NCI-H1092 treated with DMSO at 0.1 percent for 48 hours (cell line): ENCODE data around the gene ARHGEF7.
"Not testable (repeated sequence)": the region's sequence is repeated elsewhere in the genome, so short reads cannot be mapped to it uniquely, and the experiment has no call there.

Experiments used
- DNase-seq: peaks from one replicate; lab custom pipeline; 2025; lab: John Stamatoyannopoulos, UW

Gene ARHGEF7, protein sequence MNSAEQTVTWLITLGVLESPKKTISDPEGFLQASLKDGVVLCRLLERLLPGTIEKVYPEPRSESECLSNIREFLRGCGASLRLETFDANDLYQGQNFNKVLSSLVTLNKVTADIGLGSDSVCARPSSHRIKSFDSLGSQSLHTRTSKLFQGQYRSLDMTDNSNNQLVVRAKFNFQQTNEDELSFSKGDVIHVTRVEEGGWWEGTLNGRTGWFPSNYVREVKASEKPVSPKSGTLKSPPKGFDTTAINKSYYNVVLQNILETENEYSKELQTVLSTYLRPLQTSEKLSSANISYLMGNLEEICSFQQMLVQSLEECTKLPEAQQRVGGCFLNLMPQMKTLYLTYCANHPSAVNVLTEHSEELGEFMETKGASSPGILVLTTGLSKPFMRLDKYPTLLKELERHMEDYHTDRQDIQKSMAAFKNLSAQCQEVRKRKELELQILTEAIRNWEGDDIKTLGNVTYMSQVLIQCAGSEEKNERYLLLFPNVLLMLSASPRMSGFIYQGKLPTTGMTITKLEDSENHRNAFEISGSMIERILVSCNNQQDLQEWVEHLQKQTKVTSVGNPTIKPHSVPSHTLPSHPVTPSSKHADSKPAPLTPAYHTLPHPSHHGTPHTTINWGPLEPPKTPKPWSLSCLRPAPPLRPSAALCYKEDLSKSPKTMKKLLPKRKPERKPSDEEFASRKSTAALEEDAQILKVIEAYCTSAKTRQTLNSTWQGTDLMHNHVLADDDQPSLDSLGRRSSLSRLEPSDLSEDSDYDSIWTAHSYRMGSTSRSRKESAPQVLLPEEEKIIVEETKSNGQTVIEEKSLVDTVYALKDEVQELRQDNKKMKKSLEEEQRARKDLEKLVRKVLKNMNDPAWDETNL

DNA sequence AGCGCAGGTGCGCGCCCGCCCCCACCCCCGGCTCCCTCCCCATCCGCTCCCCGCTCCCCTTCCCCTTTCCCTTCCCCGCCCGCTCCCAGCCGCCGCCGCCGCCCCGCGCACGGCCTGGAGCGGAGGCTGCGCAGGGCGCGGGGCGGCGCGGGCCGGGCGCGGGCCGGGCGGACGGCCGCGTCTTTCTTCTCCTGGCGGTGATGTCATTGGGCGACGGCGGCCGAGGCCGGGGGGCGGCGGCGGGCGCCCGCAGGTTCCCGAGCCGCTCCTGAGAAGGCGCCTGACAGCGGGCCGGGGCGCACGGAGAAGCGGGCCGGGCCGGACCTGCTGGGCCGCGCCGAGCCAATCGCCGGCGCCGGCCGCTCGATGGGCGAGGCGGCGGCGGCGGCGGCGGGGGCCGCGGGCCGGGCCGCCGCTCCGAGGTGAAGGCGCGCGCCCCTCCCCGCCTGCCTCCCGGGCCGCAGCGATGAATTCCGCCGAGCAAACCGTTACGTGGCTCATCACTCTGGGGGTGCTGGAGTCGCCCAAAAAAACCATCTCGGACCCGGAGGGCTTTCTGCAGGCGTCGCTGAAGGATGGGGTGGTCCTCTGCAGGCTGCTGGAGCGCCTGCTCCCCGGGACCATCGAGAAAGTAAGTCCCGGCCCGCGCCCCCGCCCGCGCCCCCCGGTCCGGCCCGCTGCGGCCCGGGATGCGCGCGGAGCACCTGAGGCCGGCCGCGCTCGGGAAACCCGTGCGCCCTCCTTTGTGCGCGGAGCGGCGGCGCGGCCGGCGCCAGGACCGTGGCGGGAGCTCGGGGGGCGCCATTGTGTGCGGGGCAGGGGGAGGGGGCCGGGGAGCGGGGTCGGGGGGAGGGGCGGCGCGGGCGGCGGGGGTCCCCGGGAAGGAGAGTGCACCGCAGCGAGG is at the start of gene ARHGEF7:
ARHGEF7 (plus strand) TSS at position 250 of the 904 bp plus-strand sequence; CDS start at position 467, 217 bp downstream.
- DNase-seq: peak; percentile 46

DNA sequence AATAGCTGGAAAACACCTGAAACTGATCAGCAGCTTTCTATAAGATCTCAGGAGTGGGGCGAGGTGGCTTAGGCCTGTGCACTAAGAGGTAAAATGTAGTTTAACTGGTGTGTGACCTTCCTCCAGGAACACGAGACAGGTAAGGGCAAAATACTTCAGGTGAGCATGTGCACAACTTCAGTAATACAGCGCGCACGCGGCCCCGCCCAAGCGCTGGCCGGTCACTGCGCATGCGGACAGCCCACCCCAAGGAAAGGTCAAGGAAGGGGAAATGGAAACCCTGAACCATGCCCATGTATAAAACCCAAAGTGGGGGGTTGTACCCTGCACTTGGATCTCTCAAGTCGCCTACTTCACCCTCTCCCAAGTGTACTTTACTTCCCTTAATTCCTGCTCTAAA is 49.4 kb upstream of the ARHGEF7 start:
- DNase-seq: no peak

DNA sequence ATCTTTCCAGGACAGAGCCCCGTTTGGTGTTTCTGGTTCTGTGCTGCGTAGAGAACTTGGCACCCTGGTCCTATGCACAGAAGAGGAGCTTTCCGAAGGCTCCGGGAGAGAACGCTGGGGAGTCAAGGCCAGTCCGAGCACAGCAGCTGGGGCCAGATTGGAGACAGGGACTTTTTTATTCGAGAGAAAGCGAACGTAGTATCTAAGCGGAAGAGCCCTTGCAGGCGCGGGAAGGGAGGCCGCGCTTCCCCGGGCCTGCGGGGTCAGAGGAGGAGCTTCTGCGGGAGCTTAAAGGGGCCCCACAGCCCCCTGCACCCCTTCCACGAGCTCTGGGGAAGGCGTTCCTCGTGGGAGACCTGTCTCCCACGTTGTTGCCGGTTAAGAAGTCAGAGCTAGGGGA is 48.6 kb upstream of the ARHGEF7 start:
- DNase-seq: no peak

DNA sequence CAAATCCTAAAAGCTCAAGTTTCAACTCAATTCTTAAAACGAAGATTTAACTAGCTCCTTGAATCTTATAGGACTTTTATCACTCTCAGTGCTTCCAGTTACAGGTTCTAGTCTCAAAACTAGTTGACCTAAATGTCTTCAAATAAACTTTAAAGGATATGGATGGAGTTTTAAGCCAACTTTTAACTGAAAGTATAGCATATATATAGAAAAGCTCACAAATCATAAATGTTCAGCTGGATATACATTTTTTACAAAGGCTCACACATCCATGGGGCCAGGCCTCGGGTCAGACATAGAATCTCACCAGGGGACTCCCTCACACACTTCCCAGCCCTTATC is 47.1 kb upstream of the ARHGEF7 start:
- no peak for DNase-seq

DNA sequence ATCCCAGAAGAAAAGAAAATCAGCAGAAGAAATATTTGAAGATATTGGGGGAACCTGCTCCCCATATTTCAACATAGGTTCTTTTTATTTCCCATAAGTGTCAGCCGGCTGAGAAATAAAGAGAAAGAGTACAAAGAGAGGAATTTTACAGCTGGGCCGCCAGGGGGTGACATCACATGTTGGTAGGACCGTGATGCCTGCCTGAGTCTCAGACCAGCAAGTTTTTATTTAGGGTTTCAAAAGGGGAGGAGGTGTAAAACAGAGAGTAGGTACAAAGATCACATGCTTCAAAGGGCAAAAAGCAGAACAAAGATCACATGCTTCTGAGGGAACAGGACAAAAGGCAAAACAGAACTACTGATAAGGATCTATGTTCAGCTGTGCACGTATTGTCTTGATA is 44.0 kb upstream of the ARHGEF7 start:
- not testable (repeated sequence) for DNase-seq

DNA sequence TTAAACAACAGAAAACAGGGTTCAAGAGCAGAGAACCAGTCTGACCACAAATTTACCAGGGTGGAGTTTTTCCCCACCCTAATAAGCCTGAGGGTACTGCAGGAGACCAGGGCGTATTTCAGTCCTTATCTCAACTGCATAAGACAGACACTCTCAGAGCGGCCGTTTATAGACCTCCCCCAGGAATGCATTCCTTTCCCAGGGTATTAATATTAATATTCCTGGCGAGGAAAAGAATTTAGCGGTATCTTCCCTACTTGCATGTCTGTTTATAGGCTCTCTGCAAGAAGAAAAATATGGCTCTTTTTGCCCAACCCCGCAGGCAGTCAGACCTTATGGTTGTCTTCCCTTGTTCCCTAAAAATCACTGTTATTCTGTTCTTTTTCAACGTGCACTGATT is 43.6 kb upstream of the ARHGEF7 start:
- DNase-seq: not testable (repeated sequence)

DNA sequence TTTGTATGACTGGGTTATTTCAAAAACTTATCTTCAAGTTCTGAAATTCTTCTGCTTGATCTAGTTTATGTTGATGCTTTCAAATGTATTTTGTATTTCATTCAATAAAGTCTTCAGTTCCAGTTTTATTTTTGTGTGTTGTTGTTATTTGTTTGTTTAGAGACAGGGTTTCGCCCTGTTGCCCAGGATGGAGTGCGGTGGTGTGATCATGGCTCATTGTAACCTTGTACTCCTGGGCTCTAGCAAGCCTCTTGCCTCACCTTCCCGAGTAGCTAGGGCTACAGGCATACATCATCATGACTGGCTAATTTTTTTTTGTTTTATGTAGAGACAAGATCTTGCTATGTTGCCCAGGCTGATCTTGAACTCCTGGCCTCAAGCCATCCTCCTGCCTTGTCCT is 40.3 kb upstream of the ARHGEF7 start:
- DNase-seq: no peak

DNA sequence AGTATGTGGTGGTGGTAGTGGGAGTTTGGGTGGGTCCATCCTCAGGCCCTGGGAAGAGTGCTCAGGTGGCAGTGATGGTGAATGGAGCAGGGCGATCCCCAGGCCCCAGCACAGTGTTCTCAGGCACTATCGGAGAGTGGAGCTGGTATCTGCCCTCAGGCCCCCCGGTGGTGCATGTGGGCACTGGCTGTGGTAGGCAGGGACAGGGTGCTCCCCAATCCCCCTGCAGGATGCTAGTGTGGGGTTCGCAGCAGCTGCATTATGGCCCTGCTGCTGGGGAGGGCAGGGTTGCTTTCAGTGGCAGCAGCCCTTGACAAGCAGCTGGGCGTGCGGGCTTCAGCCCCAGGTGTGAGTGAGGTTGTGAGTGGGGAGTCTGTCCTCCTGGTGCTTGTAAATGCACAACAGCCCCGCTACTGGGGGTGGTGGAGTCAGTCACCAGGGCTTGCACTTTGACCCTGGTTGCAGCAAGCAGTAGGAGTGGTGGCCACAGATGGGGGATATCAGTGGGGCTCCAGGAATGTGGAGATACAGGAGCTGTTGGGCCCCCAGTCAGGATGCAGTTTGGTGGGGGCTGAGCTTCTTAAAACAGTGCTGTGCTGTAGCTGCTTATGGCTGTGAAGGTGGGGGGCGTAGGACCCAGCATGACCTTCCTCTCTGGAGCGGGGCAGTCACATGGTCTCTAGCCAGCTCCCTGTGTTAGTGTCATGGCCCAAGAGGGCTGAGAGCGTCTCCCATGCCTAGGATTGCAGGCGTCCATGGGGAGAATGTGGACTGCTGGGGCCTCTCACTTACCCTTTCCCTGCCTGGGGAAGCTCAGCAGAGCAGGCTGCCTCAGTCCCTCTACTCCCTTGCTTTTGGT is 38.7 kb upstream of the ARHGEF7 start:
- DNase-seq: no peak

DNA sequence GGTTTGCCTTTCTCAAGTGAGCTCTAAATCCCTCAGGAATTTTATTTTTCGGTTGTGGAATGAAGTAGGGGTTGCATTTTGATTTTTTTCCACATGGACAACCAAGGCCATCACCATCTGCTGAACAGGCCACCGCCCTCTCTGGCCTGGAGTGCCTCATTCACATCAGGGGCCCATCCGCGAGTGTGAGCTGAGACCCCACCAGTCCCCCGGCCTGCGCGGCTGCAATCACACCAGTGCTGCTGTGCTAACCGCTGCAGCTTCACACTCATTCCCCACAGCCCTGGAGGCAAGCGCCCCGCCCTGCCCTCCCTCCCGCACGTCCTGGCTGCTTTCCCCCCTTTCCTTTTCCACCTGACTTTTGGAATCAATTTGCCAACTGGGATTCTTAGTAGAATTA is 35.7 kb upstream of the ARHGEF7 start:
- no peak for DNase-seq

DNA sequence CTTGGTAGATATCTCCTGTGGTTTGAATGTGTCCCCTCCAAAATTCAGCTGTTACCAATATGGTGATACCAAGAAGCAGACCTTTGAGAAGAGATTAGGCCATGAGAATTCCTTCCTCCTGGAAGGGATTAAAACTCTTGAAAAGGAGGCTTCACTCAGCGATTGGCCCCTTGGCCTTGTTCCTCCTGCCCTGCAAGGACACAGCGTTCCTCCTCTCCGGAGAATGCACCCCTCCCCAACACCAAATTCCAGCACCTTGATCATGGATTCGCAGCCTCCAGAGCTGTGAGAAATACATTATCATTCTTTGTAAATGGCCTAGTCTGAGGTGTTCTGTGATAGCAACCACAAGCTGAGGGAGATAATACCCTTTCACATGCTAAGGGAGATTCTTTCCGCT is 34.5 kb upstream of the ARHGEF7 start:
- DNase-seq: no peak

DNA sequence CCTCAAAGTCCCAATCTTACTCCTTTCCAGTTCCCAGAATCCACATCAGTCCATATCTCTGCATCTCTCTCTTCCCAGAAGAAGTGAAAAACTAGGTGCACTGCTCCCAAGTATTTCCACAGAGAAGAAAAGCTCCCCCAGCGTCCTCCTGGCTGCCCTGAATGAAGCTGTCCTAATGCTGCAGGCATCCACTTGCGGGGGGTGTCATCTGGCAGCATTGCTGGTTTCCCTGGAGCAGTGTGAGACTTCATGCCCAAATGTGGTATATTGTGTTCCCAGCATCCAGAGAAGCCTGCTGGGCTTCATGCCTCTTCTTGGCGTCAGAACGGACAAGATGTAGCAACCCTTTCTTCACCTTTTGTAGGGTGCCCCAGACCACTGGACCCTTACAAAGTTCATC is 32.9 kb upstream of the ARHGEF7 start:
- no peak for DNase-seq

DNA sequence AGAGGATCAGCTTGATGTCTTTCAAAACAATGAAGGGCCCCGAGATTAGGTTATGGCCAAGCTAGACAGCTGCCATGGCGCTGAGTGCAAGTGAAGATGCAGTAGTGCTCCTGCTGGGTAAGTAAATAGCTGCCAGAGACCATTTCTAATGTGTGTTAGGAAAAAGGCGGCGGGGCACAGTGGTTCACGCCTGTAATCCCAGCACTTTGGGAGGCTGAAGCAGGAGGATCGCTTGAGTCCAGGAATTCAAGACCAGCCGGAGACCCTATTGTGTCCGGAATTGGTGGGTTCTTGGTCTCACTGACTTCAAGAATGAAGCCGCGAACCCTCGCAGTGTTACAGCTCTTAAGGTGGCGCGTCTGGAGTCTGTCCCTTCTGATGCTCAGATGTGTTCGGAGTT is 32.3 kb upstream of the ARHGEF7 start:
- DNase-seq: not testable (repeated sequence)

DNA sequence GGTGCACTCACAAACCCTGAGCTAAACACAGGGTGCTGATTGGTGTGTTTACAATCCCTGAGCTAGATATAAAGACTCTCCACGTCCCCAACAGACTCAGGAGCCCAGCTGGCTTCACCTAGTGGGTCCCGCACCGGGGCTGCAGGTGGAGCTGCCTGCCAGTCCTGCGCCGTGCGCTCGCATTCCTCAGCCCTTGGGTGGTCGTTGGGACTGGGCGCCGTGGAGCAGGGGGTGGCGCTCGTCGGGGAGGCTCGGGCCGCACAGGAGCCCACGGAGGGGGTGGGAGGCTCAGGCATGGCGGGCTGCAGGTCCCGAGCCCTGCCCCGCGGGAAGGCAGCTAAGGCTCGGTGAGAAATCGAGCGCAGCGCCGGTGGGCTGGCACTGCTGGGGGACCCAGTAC is 31.4 kb upstream of the ARHGEF7 start:
- not testable (repeated sequence) for DNase-seq

DNA sequence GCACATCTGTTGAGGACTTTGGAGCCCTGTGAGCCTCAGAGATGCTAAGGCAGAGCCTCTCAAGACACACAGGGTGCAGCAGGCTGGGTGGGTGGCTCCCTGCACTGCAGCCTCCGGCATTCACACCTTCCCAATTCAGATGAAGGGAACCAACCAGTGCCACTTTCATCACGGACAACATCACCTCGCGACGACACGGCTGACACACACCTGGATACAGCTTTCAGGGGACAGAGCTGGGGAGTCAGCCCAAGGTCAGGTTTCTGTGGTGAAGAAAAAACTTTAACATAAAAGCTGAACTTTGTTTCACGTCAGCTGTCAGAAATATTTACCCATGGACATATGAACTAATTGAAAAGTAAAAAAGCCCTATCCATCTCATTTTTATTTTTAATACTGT is 24.9 kb upstream of the ARHGEF7 start:
- DNase-seq: no peak

DNA sequence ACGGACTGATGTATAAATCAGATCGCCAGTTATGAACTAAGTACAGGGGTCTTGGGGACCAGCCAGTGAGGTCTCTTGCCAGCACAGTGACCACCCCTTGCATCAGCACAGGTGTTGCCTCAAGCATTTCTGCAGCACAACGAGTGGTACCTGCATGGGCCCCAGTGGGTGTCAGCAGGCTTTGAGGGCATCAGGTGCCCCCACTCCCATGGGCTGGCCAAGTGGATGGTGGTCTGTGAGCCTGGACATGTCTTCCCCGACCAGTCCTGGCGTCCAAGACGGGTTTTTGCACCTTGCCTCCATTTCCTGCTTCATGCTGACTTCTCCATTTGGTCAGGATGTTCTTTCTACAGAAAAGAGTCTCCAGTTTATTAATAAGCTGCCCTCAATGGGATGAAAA is 22.4 kb upstream of the ARHGEF7 start:
- DNase-seq: no peak

DNA sequence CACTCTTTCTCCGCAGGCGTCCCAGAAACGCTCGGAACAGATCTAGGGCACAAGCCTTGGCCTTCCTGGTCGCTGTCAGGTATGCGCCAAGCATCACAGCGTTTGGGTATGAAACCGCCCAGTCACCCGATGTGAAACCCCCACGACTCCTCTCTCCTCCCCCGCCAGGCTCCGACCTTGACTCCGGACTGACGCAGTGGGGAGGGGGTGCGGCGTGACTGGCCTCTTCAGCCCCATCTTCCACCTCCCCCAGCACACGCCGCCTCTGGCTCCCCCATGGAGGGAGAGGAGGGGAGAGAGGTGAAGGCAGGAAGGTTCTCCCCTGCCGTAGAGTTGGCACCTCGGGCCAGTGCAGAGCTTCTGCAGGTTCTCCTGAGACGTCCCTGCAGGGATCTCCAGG is 22.0 kb upstream of the ARHGEF7 start:
- no peak for DNase-seq

DNA sequence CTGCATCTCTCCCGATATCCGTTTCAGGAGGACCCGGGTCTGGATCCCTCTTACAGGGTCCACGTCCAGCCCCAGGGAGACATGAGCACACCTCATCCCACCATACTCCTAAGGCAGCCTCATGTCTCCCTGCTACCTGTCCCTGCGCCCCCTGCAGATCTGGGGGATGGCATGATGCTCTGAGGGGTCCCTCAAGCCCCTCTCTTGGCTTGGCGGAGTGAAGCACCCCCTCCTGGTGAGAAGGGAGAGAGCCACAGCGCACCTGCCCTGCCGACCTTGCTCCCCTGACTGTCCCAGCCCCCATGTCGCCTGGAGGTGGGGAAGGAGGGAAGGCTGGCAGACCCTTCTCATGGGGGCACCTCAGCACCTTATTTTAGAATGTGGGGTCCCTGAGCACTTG is 21.5 kb upstream of the ARHGEF7 start:
- no peak for DNase-seq

DNA sequence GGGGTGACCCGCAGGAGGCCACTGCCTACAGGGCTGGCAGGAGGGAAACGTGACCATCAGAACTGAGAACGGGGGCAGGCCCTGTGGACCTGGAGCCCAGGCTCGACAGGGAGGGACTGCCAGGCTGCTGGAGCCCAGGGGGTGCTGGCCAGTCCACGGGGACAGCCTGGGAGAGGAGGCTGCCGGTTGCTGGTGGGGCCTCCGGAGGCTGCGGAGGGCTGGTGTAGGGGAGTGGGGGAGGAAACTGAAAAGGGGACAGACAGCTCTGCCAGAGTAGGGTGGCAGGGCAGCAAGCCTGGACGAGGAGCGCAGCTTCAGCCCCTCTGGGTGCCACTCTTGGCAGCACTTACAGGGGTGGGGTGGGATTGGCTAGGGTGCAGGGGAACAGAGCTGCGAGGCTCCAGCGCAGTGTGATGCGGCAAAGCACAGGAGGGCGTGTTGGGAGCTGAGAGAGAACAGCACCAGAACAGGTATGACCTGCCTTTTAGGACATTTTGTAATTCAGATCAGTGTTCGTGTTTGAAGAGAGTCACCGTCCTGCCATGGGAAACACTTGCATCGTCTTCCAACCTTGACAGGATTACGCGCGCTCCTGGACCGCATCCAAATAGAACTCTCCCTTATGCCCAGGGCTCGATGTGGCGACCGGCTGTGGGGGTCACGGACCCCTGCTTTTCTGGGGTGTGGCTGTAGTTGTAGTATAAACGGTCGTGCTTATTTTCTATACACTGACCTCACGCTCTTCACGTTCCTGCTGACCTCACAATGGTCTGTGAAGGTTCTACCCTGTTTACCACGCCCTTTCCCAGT is 19.9 kb upstream of the ARHGEF7 start:
- peak; percentile 52 for DNase-seq

DNA sequence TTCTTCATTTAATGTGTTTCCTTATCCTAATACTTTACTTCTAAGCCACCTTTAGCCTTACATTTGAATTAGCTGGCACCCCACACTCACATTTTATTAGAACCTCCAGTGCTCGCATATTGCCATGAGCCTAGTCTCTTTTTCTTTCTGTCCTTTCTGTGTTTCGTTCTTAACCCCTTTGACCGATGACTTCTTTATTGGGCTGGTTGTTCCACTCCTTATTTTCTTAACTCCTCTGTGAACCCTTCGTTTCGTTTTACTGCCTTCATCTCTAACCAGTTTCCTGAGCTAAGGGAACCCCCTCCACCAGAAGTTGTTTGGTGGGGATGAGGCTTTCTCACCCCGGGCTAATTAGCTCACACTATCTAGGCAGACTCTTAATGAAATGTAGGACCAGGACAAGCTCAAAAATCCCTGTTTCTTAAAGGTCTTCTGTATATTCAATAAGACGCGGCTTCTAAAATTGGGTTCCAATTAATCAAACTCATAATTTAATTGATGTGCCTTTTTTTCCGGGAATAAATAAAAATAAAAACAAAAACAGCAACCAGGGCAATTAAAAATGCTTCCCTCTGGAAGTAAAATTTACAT is 19.1 kb upstream of the ARHGEF7 start:
- DNase-seq: no peak

DNA sequence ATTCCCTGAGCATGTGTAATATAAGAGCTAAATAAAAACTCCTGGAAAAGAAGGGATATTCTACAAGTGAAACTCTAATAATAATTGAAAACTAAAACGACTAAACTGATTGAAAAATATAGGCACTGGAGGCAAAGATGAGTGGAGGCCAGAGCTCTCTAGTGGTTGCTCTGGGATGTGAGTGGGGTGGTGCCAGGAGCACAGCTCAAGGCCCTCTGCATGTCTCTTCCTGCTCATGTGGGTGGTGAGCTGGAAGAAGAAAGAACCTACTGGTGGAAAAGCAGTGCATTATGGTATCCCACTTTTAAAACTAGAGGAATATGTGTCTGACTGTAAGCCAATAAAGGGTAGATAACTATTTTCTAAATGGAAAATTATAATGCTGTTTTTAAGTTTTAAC is 15.8 kb upstream of the ARHGEF7 start:
- no peak for DNase-seq
